Sigmoid colon (tissue), 7 donors: ENCODE data around the gene TBXA2R. TPM values are rescaled to one million over a fixed set of nuclear protein-coding genes. Genes with fewer than 3 reads are reported as not detected.

Source experiments
- DNase-seq: peaks from one replicate; pipeline ENCODE4 v3.0.0-alpha.2; 2019
- H3K27ac ChIP-seq, 4 donors: fragments of 200-600 bp; sonication (generic); one replicate each; pipeline ENCODE4 v1.5.1; 2016 to 2019; ENCODE audit warnings: mild to moderate bottlenecking in 1 of 4
- H3K27me3 ChIP-seq, 3 donors: fragments of 200-600 bp; sonication (generic); one replicate each; pipeline ENCODE4 v1.5.1; 2019; ENCODE audit warnings: mild to moderate bottlenecking in 1 of 3
- H3K36me3 ChIP-seq, 4 donors: fragments of 200-600 bp; sonication (generic); one replicate each; pipeline ENCODE4 v1.5.1; 2016 to 2019
- H3K4me1 ChIP-seq, 4 donors: fragments of 200-600 bp; sonication (generic); one replicate each; pipeline ENCODE4 v1.5.1; 2017 to 2019
- H3K4me3 ChIP-seq, 4 donors: fragments of 200-600 bp; sonication (generic); one replicate each; pipeline ENCODE4 v1.5.1; 2017 to 2019; ENCODE audit warnings: mild to moderate bottlenecking in 2 of 4, moderate library complexity in 1 of 4
- H3K9me3 ChIP-seq, 4 donors: fragments of 200-600 bp in 3 of 4; sonication (generic) in 3 of 4; one replicate each; pipeline versions ENCODE4 v1.5.1 to v1.6.1; 2013 to 2019
- CTCF ChIP-seq, 4 experiments: fragments of 450-650 bp in 3 of 4; fragments of 200-600 bp in 1 of 4; IDR thresholded peaks; one replicate each; pipeline ENCODE4 v1.5.1; 2016 to 2019; ENCODE audit warnings: antibody characterized with exemption in 4 of 4, mild to moderate bottlenecking in 3 of 4, moderate library complexity in 2 of 4
- EP300 ChIP-seq, 4 donors: sonication (generic); formaldehyde crosslinking; IDR thresholded peaks; one replicate each; pipeline ENCODE4 v1.6.1; 2017; ENCODE audit warnings: antibody characterized with exemption in 4 of 4
- POLR2A ChIP-seq, 2 donors: fragments of 450-650 bp; IDR thresholded peaks; one replicate each; pipeline ENCODE4 v1.6.1; 2016; ENCODE audit warnings: antibody characterized with exemption in 2 of 2, mild to moderate bottlenecking in 2 of 2, moderate library complexity in 2 of 2
- POLR2AphosphoS5 ChIP-seq, 4 donors: sonication (generic); formaldehyde crosslinking; IDR thresholded peaks; one replicate each; pipeline ENCODE4 v1.6.1; 2017; ENCODE audit warnings: antibody characterized with exemption in 4 of 4
- WGBS, 2 donors: extraction: QIAGEN DNeasy Blood & Tissue Kit; methylation state at CpG; one replicate each; pipeline ENCODE4 v1.1.7; 2013; 5-methylcytosine and 5-hydroxymethylcytosine counted together
- intact Hi-C: fragments of 100-400 bp; cut with DNase I; formaldehyde crosslinking; loops from one replicate; pipeline ENCODE4 v1.15.1; 2023
- polyA plus RNA-seq, 3 donors: library from polyadenylated mRNA; stranded (reverse); fragments of 200-250 nt; gene quantifications; one replicate each; pipeline ENCODE4 v1.2.3, GENCODE V29; 2013
- total RNA-seq, 4 donors: library from RNA; depleted of rRNA; stranded (reverse); fragments of >200 nt; gene quantifications; one replicate each; pipeline ENCODE4 v1.1.0, GENCODE V29; 2016
- donor health status: healthy with polysubstance abuse.
- donor health status: Bipolar disorder and iron deficiency.
- donor health status: healthy.

TBXA2R gene
- total and polyA plus RNA-seq, 7 donors: 0.36 to 3.6 (median 0.76) TPM; not detected in 1

DNA sequence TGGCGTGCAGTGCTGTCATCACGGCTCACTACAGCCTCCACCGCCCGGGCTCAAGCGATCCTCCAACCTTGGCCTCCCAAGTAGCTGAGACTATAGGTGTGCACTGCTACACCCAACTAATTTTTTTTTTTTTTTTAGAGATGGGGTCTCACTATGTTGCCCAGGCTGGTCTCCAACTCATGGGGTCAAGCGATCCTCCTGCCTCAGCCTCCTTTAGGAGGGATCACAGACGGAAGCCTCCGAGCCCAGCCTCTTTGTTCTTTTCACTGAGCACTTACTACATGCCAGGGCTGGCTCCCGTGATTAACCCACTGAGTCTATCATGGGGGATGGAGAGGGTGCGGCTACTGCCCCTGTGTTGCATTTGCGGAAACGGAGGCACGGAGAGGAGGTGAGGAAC lies 32.8 kb upstream of the TBXA2R start:
- intact Hi-C loops: no loop called here

DNA sequence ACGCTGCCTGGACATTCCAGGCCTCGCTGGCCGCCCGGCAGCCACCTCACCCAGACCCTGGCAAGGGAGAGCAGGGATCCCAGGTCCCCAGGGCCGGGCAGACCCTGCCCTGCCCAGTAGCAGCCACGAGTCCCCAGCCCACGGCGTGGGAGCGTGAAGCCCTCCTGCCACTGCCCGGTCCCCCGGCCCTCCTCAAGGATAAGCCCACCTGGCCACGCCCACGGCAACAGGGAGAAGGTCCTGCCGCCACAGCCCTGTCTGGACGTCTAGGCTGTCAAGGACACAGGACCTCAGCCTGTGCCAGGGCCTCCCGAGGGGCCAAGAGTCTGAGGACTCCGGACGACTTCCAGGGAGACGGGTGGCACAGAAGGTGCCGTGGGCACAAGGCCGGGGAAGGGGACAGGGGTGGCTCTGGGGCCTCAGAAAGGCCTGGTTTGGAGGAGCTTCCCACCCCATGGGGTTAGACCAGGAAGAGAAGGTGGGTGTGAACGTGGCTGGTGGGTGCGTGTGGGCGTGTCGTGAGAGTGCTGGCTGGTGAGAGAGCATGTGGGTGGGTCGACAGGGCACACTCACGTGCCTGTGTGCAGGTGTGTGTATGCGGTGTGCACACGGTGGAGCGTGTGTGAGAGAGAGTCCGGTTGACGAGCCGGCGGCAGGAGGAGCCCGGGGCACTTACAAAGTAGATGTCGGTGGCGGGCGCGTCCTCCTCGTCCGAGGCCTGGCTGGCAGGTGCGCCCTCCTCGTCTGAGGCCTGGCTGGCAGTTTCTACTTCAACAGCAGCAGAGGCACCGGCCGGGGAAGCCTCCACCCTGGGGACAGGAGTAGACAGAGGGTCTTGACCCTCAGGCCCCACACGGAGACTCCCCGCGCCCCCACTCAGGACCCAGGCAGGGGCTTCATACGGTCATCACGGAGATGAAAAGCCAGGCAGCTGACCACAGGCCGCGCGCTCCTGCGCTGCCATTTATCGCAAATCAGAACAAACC lies 31.8 kb upstream of the TBXA2R start:
- DNase-seq: no peak
- no peak overlapping the region for H3K4me3 ChIP-seq
- H3K9me3 ChIP-seq: no peaks in the 10 kb centered on the region
- H3K27ac ChIP-seq: no peak overlapping the region
- intact Hi-C loops: no loop called here
- H3K4me1 ChIP-seq: no peaks in the 10 kb centered on the region
- TF ChIP-seq EP300 (IDR thresholded peaks at IDR 0.05): no peak
- no peak for TF ChIP-seq POLR2AphosphoS5 (IDR thresholded peaks at IDR 0.05)
- no peak for TF ChIP-seq CTCF (IDR thresholded peaks at IDR 0.05)
- TF ChIP-seq POLR2A (IDR thresholded peaks at IDR 0.05): no peak
- H3K27me3 ChIP-seq: no peaks in the 10 kb centered on the region
- WGBS, 2 donors: 90 to 93% methylated on average over 55 of the region's 55 CpGs
- H3K36me3 ChIP-seq: peaks cover 21 to 87% (median 61%) of the 10 kb centered on the region in 4 donors

More for the DNA sequence above, 32.8 kb upstream of the TBXA2R start:
- Histone ChIP-seq H3K4me3 (no peak overlapping the region), H3K36me3 (peaks cover 21 to 96% (median 66%) of the 10 kb centered on the region in 4 donors), H3K27ac (no peak overlapping the region), H3K27me3 (no peaks in the 10 kb centered on the region), H3K9me3 (no peaks in the 10 kb centered on the region), H3K4me1 (no peaks in the 10 kb centered on the region)
- WGBS, 2 donors: 97% methylated on average over 13 of the region's 13 CpGs
- TF ChIP-seq POLR2AphosphoS5 (IDR thresholded peaks at IDR 0.05): no peak
- no peak for TF ChIP-seq CTCF (IDR thresholded peaks at IDR 0.05)
- TF ChIP-seq POLR2A (IDR thresholded peaks at IDR 0.05): no peak
- no peak for TF ChIP-seq EP300 (IDR thresholded peaks at IDR 0.05)
- no peak for DNase-seq

DNA sequence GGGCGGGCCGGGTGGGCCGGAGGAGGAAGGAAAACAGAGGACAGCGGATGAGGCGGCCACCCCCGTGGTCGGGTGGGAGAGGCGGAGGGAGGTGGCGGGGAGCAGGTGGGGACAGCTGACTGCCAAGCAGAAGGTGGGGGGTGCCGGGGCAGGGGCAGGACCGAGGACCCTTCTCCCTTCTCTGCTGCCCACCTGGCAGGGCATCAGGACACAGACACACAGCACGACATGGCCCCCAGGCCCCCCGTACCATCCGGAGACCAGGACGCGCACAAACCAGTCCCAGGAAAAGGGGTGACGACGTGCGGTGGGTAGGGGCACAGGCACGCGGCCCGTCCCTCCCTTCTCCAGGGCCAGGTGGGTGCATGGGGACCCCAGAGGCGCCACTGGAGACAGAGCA lies 30.9 kb upstream of the TBXA2R start:
- Histone ChIP-seq H3K4me1 (no peaks in the 10 kb centered on the region), H3K36me3 (peaks cover 21 to 87% (median 61%) of the 10 kb centered on the region in 4 donors), H3K4me3 (no peak overlapping the region), H3K27ac (no peak overlapping the region), H3K27me3 (no peaks in the 10 kb centered on the region), H3K9me3 (no peaks in the 10 kb centered on the region)
- 92 to 93% methylated on average over 23 of the region's 23 CpGs for WGBS, 2 donors
- TF ChIP-seq POLR2A (IDR thresholded peaks at IDR 0.05) (no peak), POLR2AphosphoS5 (IDR thresholded peaks at IDR 0.05) (no peak), EP300 (IDR thresholded peaks at IDR 0.05) (no peak), CTCF (IDR thresholded peaks at IDR 0.05) (no peak)
- DNase-seq: no peak
- intact Hi-C loops: no loop called here

GRCh38 chr19:3636962-3637361 lies 30.3 kb upstream of the TBXA2R start:
- Histone ChIP-seq H3K27ac (no peak overlapping the region), H3K36me3 (peaks cover 21 to 87% (median 60%) of the 10 kb centered on the region in 4 donors), H3K4me3 (no peak overlapping the region), H3K4me1 (no peaks in the 10 kb centered on the region), H3K9me3 (no peaks in the 10 kb centered on the region), H3K27me3 (no peaks in the 10 kb centered on the region)
- TF ChIP-seq POLR2A (IDR thresholded peaks at IDR 0.05) (no peak), EP300 (IDR thresholded peaks at IDR 0.05) (no peak), CTCF (IDR thresholded peaks at IDR 0.05) (no peak), POLR2AphosphoS5 (IDR thresholded peaks at IDR 0.05) (no peak)
- intact Hi-C loops: no loop called here
- DNase-seq: no peak
- 92 to 94% methylated on average over 20 of the region's 20 CpGs for WGBS, 2 donors
